Limb (tissue), 2 donors: ENCODE results near the gene CLTB.

Experiments
- DNase-seq, 2 donors: peaks; one replicate each; pipeline ENCODE4 v3.0.0-alpha.2; 2016; ENCODE audit errors: extremely low spot score in 2 of 2

CLTB gene

DNA sequence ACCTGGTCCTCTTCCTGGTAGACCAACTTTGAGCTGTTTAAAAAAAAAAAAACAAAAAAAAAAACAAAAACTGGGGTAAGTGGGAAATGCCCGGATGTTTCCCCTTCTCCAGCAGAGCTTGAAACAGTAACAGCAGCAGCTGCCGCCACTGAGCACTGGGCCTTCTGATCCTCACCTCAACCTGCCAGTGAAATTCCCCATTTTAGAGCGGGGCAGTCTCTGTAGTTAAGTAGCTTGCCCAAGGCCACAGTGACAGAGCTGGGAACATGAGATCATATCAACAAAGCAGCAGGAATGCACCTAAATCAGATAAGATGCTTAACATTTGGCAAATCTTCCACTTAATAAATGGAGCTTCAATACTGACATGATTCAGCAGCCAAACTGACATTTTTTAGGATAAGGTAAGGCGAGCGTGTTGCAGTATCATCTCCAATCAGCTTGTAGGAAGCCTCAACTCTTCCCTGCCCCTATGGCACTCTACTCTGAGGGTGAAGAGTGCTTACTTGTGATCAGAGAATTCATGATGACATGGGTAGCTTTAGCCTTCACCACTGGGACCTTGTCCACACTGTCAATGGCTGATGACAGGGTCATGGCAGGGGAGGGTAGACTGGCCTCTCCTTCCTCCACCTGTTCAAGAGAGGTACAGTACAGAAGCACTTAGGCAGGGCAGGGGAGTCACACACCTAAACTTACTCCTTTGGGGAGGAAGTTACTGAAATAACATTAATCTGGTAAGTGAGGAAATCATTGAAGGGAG is 64.0 kb downstream of the CLTB start:
- DNase-seq = no peak

GRCh38 chr5:176350416-176350815 is 65.9 kb downstream of the CLTB start:
- DNase-seq = no peak

- no peak for DNase-seq
Measured at GRCh38 chr5:176342766-176343458, 73.4 kb downstream of the CLTB start.
